NCI-H460 (cell line): ENCODE measurements around the gene NDUFS6. TPM values are rescaled to one million over a fixed set of nuclear protein-coding genes. Genes with fewer than 3 reads are reported as not detected.
"Not testable (repeated sequence)": the region's sequence is repeated elsewhere in the genome, so short reads cannot be mapped to it uniquely, and the experiment has no call there.

ENCODE experiments used
- DNase-seq: peaks from one replicate; pipeline ENCODE4 v3.0.0-alpha.2; 2016; ENCODE audit warnings: low read depth; ENCODE audit errors: extremely low read depth
- total RNA-seq: library from RNA; depleted of rRNA; stranded (reverse); fragments of >200 nt; shearing (Covaris generic); gene quantifications from 2 replicates; pipeline ENCODE4 v1.2.3, GENCODE V29; 2014

Gene NDUFS6
- total RNA-seq, 1 experiment from 2014 or later, result 70.7 TPM

DNA sequence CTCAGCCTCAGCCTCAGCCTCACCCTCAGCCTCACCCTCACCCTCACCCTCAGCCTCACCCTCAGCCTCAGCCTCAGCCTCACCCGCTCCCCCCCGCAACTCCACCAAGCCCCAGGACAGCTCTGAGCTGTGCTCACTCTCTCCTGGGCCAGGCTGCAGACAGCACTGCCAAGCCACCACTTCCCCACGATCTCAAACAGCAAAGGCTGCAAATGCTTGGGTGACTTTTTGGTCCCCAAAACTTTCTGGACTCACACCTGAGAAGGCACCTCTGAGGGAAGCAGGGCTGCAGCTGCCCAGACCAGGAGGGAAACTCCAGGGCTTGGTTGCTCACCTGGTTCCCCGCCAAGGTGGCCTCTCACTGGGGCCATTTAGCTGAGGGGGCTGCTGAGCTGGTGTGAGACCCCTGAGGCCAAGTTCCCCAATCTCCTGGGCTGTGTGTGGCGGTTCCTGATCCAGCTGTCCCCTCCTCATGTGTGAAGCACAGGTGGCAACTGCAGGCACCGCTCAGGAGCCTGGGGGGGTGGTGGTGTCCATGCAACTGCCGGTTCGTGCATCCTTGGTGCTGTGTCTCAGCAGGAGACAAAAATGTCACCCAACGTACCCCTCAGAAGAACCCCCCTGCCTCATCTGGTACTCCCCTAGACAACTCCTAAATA lies 19.4 kb upstream of the NDUFS6 start:
- DNase-seq, result no peak

DNA sequence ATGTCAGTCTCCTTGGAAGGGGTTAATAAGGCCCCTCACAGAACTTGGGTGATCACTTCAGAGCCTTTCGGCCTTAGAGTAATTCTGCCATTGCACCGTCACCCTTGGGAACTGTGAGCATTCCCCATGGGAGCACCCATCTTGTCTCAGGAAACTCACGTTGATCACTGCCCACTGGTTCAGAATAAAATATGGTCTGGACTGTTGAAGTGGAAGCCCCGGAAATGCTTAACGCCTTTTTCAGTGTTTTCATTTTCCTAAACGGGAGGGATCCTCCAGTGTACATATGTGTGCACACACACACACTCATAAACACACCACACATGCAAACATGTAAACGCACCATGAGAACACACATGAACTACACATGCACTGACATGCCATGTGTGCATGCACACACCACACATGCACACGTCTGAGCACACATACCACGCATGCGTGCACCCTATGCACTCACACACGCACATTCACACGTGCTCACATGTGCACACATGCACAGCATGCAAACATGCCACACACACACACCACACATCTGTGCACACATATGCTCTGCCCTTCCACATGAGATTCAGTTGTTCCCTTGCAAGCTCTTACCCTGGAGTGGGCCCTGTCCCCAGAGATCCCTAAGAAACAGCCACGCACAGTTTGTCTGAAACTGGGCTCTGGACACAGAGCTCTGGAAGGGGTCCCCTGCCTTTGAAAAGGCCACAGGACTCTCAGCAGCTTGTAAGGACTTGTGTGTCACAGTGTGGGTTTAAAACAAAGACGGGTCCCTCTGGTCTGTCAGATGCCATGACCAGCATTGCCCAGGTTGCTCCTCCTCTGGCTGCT lies 18.6 kb upstream of the NDUFS6 start:
- DNase-seq, result no peak

DNA sequence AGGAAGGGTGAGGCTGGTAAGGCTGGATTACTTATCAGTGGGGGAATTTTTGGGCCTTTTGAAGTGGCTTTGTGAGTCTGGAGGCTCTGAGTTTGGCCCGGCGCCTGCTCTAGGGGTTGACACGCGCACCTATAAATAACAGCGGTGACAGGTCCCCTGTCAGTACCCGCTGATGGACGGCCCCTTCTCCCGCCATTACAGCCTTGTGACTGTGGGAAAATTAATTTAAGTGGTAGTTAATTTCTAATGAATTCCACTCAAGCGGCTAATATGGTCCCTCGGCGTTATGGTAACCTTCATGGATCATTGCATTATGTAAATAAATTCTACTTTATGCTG lies 18.0 kb upstream of the NDUFS6 start:
- DNase-seq, result no peak

DNA sequence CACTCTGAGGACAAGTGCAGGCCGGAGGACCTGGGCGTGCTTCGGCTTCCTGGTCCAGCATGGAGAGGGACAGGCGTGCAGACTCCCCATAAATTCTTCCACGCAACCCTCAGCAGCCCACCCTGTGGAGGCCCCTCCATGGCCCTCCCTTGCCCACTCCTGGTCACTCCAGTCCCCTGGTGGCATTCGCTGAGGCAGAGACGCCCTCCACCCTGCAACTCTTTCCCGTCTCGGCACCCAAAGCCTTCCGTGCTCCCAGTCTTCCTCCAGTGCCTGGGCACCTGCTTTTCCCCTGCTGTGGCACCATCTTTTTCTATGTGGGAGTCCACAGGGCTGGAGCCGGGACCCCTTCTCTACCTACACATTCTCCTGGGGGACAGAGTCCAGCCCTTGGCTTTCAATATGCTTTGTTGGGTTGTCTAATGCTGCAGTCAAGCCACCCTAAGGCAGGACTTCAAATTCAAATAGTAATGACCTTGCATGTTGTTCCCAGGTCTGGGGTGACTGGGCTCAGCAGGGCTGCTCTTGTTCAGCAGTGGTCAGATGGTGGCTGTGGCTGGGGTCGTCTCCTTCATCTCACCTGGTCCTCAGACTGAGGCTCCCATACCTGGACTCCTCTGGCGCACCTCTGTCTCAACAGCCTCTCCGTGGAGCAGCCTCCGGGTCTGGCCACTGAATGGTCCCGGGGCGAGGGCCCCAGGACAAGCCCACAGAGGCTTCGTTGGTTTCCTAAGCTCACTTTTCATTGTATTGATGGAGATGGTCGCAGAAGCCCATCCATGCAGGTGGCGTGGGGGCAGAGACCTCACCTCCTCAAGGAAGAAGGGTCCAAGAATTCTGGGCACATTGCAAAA lies 16.8 kb upstream of the NDUFS6 start:
- no peak for DNase-seq

DNA sequence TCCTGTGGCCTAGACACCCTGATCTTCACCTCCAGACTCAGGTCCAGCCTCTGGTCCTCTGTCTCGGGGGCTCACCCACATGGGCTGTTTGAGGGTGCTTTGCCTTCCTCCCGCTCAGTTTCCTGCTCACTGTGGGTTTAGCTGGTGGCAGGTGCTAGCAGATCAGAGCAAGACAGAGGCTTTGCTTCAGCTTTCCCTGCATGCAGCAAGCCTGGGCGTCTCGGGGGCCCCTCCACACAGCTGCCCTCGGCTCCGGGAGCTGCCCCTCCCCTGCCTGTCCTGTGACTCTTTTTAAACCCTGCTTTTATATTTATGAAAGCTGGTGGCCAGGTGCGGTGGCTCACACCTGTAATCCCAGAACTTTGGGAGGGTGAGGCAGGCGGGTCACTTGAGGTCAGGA lies 16.1 kb upstream of the NDUFS6 start:
- DNase-seq, result no peak

DNA sequence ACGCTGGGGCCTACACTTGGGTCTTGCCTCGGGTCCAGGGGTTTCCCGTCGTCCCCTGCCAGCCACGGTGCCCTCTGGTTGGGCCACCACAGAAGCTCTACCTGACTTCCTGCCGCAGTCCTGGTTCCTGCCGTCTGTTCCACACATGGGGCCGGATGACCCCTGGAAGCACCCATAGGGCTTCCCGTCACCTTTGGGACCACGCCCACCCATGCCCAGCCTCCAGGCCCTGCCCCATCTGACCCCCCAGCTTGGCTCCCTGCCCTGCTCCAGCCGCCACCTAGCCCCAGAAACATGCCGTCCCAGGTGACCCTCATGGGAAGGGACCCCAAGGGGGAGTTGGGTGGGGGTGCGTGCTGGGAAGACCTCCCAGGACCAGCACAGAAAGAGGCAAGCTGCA lies 15.2 kb upstream of the NDUFS6 start:
- no peak for DNase-seq

DNA sequence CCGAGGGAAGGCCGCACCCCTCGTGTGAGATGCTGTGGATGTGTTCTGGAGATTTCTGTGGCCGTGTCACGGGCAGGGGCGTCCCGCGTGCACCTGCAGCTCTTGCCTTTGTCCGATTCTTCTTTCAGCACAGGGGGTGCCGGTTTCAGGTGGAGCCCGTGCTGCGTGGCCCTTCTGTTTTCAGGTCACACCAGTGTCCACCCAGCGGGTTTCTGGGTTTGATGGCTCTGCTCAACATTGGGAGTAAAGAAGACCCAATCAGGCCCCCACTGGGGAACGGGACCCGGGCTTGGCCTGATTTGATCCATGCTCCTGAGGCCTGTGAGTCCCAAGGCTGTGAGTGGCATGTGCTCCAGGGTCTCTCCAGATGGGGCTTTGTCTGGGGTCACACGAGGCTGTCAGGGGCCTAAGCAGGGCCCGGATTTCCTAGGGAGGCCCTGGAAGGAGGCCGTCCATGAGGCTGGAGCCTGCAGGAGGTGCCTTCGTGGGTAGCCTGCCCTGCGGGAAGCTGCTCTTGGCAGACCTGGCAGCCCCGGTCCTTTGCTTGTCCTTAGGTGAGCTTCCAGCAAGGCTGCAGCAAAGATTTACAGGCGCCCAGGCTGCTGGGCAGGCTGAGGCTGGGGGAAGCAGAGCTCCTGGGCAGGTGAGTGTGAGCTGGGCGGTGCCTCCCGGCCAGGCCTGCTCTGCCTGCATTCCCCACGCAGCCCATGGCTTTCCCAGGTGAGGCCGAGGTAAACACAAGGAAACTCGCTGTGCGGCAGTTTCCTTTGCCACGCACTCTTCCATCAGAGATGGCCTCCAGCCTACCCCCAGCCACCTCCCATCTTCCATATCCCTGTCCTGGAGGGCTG lies 14.4 kb upstream of the NDUFS6 start:
- DNase-seq, result no peak

DNA sequence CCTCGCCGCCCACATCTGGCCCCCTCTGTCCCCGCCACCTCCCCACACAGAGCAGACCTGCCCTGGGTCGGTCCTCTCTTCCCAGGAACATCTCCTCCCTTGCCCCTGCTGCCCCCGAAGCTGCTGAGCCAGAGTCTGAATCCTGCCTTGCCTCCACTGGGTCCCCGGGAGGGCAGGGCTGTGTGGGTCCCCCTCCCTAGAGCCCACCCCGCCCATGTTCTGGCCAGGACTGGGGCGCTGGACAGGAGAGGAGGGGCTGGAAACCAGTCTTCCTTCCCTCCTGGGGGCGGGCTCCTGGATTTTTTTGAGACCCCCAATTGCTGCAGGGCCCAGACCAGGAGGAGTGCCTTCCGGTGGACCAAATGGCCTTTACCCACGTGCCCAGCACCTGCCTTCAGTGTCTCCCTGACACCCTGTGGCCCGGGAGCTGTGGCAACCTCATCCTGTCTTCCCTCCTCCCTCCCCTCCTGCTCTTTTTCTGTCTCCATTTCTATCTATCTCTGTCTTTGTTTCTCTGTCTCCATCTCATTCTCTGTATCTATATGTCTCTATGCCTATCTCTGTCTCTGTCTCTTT lies 13.6 kb upstream of the NDUFS6 start:
- no peak for DNase-seq

DNA sequence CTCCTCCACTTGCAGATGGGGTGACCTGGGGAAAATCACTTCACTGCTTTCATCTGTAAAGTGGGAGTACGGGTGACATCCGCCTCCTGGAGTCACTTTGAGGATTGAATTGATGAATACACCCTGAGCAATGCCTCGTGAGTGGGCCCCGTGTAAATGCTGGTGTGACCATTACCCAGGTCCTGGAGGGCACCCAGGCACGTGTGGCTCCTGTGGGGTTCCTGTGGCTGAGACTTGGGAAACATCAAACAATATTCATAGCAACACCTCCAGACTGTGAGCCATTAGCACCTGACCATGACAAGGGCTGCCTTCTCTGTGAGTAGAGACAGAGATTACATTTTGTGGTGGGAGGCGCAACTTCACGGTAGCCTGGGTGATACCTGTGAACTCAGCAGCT lies 13.0 kb upstream of the NDUFS6 start:
- DNase-seq, result no peak

DNA sequence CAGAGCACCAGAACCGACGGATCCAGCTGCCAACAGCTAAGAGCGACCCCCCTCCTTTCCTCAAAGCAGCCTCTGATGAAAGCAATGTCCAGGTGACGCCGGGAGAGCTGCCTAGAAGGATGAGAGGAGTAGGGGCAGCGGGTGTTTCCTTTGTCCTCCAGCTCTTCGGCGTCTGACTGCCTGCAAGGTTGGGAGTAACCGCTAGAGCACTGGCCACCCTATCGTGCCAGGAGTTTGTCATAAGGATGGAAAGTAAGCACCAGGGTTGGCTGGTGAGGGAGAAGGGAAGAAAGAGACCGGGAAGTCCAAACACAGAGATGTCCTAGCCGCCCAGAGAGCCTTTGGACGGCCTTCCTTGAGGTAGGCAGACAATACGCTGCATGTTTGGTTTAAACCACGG lies 12.4 kb upstream of the NDUFS6 start:
- DNase-seq, result no peak

DNA sequence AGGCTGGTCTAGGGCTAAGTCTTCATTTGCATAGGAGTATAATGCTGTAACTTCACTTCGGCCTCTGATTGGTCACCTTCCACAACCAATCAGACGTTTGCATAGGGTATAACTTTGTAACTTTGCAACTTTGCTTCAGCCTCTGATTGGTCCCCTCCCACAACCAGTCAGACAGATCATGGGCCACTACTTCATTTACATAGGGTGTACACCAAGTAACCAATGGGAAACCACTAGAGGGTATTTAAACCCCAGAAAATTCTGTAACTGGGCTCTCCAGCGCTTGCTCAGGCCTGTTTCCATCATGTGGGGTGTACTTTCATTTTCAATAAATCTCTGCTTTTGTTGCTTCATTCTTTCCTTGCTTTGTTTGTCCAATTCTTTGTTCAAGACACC lies 11.8 kb upstream of the NDUFS6 start:
- DNase-seq, result not testable (repeated sequence)

DNA sequence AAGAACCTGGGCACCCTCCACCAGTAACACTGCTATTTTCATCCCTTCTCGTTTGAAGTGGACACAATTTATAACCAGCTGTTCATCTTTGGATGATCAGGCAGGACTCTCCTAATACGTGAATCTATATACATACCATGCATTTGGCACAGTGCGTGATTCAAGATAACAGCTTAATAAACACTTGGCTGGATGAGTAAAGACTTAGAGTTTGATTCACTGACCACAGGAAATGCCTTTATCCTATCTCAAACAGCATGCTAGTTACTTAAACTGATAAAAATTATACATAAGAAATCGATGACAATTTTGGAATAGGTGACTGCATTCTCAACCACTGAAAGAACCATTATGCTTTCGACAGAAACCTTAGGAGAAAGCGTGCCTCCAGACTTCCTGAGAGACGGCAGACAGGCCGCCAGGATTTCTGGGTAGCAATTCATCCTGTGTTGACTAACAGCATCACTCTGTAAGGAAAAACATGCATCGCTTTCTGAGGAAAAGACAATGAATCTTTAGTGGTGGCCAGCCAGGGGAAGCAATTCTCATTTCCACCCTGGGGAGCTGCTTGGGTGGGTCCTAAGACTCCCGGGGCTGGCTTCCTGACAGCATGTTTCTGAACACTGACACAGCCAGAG lies 11.3 kb upstream of the NDUFS6 start:
- DNase-seq, result no peak

DNA sequence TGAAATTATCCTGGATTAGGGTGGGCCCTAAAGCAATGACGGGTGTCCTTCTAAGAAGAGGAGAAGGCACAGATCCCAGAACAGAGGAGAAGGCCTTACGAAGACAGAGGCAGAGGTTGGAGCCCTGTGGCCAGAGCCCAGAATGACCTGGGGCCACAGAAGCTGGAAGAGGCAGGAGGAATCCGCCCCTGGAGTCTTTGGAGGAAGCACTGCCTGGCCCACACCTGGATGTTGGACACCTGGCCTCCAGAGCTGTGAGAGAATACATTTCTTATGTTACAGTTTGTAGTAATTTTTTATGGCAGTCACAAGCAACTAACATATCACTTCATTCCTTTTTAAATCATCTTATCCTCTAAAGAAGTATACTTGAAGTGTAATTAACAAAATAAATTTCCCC lies 10.0 kb upstream of the NDUFS6 start:
- DNase-seq, result no peak

DNA sequence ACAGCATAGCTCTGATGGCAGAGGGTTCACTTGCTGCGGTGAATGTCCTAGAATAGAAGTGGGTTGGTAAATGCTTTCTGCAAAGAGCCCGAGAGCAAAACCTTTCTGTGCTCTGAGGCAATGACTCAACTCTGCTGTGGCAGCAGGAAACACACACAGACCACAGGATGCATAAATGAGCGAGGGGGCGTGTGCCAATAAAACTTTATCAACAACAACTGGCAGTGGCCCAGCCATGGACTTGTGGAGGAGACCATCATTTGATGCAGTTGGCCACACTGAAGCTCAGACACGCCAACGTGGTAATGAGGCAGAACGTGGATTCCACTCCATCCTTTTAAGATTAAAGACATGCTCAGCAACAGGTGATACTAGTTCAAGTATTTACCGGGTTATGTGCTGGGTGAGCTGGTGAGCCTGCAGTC lies 8.4 kb upstream of the NDUFS6 start:
- DNase-seq, result no peak

DNA sequence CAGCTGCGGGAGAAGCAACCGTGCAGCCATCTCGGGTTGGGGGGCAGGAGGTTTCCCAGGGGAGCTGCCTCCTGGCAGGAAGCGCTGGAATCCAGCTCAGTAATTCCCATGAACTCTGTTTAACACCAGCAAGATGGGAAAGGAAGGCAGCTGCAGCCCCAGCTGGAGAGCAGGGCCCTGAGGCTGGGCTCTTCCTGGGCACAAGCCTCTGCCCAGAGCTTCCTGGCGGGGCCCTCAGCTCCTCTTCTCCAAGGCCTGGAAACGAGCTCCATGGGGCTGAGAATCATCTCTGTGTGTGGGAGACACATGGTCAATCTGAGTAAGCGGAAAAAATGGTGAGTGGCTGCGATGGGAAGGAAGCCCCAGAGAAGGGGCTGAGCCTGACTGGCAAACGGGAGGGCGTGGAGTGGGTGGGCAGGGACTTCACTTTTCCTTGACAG lies 7.9 kb upstream of the NDUFS6 start:
- DNase-seq, result no peak

DNA sequence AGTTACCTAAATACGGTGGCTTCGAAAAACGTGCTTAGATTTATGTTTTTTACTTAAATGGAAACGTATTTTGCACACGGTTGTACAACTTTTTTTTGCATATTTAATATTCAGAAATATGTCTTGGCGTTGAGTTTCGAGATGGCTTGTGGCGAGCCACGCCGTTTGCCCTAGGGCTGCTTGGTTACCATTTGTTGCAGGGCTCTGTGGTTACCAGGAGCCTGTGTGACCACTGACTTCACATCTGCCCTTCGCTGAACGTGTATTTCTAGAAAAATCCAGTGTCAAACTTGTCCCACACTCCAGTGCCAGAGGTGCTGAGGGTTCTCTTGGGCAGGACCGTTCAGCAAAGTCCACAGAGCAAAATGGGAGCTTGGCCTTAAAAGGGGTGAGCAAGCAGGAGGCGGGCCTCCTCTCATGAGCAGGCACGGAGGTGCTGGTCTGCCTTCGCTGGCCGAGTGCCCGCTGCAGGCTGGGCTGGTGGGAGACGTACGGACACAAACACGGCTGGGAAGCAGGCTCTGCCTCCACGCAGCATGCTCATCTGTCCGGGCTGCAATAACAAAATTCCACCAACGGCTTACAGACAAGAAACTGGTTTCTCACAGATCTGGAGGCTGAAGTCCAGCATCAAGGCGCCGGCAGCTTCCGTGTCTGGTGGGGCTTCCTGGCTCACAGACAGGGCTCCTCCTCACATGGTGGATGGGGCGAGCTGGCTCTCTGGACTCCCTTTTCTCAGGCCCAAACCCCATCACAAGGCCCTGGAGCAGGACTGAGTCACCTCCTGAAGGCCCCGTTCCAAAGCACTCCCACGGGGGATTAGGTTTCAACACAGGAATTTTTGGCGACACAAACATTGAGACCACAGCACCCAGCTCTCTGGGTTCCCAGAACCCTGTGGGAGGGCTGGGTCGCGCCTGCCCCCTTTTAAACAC lies 7.0 kb upstream of the NDUFS6 start:
- DNase-seq, result no peak

DNA sequence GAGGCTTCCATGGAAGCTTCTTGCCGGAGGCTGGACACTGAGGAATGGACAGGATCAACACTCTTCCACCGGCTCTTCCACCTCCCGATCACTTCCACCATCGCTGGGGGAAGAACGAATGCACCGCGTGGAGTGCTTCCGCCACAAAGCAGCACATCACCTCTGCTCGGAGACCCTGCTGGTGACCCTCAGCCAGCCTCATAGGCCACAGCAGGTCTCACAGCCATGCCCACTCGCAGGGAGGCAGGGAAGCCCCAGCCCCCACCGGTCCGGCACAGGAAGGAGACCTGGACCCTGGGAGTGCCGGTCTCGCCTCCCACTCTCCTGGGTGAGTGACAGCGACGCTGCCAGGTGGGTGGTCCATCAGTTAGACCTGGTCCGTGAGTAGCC lies 6.3 kb upstream of the NDUFS6 start:
- no peak for DNase-seq

DNA sequence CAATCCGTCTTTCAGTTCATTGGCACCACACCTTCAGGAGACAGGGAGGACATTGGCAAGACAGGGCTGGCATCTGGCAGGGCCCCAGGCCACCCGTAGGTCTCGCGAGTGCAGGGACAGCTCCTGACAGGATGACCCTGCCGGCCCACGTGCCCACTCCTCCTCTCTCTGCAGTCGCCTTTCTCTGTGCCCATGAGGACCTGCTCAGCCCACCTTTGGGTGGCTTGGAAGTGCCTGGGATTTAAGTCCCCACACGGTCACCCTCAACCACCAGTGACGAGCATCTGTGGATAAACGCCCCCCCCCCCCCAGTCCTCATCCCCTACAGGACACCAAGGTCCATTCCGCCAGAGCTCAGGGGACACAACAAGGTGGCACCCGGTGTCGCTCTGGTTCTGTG lies 5.7 kb upstream of the NDUFS6 start:
- no peak for DNase-seq

DNA sequence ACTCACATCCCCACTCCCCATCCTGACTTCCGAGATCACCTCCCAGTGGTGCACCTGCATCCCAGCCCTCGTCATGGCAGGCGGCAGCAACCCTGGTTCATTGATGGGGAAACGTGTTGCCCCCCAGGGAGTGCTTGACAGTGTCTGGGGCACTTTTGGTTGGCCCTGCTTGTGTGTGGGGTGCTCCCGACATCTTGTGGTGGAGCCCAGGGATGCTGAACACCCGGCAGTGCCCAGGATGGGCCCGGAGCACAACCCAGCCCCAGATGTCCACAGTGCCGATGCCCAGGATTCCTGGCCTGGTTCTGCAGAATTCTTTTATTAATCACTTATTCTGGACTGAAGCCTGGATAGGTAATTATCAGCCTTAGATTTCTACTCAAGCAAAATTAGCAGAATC lies 5.3 kb upstream of the NDUFS6 start:
- DNase-seq, result no peak
